ENCODE results near the gene P2RY2. TPM values are rescaled to one million over a fixed set of nuclear protein-coding genes. Genes with fewer than 3 reads are reported as not detected.
"Not testable (repeated sequence)": the region's sequence is repeated elsewhere in the genome, so short reads cannot be mapped to it uniquely, and the experiment has no call there.

Gene P2RY2
- total and polyA plus RNA-seq, 3 donors from 2014 or later, result 0.94 to 3.6 (median 2.0) TPM

DNA sequence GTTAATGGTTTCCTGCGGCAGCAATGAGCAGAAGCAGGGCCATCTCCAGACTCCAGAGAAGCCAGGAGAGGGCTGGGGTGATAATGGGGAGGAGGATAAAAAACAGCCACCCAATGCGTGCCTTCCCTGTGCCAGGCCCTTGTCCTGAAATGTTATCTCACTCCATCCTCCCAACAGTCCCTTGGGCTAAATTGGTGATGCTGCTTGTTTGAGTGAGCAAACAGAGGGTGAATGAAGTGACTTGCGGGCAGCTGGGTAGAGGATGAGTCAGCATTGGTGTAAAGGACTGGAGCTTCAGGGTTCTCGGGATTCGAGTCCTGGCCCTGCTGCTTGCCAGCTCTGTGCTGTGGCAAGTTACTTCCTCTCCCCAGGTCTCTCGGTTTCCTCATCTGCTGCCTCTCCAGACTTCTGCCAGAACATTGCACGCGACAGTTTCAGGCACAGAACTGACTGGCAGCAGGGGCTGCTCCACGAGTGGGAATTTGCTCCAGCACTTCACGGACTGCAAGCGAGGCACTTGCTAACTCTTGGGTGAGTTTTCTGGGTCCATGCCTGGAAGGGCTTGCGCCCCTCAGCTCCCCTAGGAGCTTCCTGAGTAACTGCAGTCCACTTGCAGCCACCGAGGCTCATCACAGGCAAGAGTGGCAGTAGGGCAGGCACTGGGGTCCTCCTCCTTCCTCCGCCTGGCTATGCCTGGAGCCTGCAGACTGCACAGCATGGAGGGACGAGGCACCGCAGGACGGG, 54.0 kb downstream of the P2RY2 start, which contains the start of gene P2RY6:
P2RY6 (plus strand) TSS at position 403 of the 744 bp plus-strand sequence. CDS start 24,181 bp downstream, outside the sequence.
- DNase-seq, result no peak
- H3K27me3 ChIP-seq, result no peaks in the 10 kb centered on the region
- H3K36me3 ChIP-seq (ENCODE audit: low read depth, missing control alignments), result no peaks in the 10 kb centered on the region
- 86 to 87% methylated on average over 16 to 17 of the region's 17 CpGs for WGBS, 2 donors
- no peak within 1 kb of the TSS for H3K4me3 ChIP-seq
- no peak within 1 kb of the TSS for H3K27ac ChIP-seq
- intact Hi-C loops (cut with DNase I; ENCODE audit: low total_unique reads), result no loop called here
- H3K4me1 ChIP-seq, result no peaks in the 10 kb centered on the region
- TF ChIP-seq, protein P1, sequence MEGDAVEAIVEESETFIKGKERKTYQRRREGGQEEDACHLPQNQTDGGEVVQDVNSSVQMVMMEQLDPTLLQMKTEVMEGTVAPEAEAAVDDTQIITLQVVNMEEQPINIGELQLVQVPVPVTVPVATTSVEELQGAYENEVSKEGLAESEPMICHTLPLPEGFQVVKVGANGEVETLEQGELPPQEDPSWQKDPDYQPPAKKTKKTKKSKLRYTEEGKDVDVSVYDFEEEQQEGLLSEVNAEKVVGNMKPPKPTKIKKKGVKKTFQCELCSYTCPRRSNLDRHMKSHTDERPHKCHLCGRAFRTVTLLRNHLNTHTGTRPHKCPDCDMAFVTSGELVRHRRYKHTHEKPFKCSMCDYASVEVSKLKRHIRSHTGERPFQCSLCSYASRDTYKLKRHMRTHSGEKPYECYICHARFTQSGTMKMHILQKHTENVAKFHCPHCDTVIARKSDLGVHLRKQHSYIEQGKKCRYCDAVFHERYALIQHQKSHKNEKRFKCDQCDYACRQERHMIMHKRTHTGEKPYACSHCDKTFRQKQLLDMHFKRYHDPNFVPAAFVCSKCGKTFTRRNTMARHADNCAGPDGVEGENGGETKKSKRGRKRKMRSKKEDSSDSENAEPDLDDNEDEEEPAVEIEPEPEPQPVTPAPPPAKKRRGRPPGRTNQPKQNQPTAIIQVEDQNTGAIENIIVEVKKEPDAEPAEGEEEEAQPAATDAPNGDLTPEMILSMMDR (IDR thresholded peaks at IDR 0.05), result no peak
- TF ChIP-seq POLR2A (IDR thresholded peaks at IDR 0.05), result no peak
- H3K9me3 ChIP-seq, result no peaks in the 10 kb centered on the region

GRCh38 chr11:73272680-73273038, 54.6 kb downstream of the P2RY2 start:
- H3K27ac ChIP-seq, result no peak overlapping the region
- H3K27me3 ChIP-seq, result no peaks in the 10 kb centered on the region
- intact Hi-C loops (cut with DNase I; ENCODE audit: low total_unique reads), result no loop called here
- no peaks in the 10 kb centered on the region for H3K4me1 ChIP-seq
- H3K4me3 ChIP-seq, result no peak overlapping the region
- DNase-seq, result no peak
- WGBS, 2 donors, result 95 to 100% methylated on average over 6 to 7 of the region's 7 CpGs
- H3K9me3 ChIP-seq, result no peaks in the 10 kb centered on the region
- no peaks in the 10 kb centered on the region for H3K36me3 ChIP-seq (ENCODE audit: low read depth, missing control alignments)
- no peak for TF ChIP-seq POLR2A (IDR thresholded peaks at IDR 0.05)

GRCh38 chr11:73273222-73273895, 55.3 kb downstream of the P2RY2 start:
- no peaks in the 10 kb centered on the region for H3K4me1 ChIP-seq
- intact Hi-C loops (cut with DNase I; ENCODE audit: low total_unique reads), result no loop called here
- no peak overlapping the region for H3K27ac ChIP-seq
- no peaks in the 10 kb centered on the region for H3K9me3 ChIP-seq
- no peaks in the 10 kb centered on the region for H3K36me3 ChIP-seq (ENCODE audit: low read depth, missing control alignments)
- WGBS, 2 donors, result 44 to 57% methylated on average over 8 of the region's 8 CpGs
- no peak overlapping the region for H3K4me3 ChIP-seq
- DNase-seq, result no peak
- H3K27me3 ChIP-seq, result no peaks in the 10 kb centered on the region
- TF ChIP-seq, protein P1 (IDR thresholded peaks at IDR 0.05), result no peak
- no peak for TF ChIP-seq POLR2A (IDR thresholded peaks at IDR 0.05)

DNA sequence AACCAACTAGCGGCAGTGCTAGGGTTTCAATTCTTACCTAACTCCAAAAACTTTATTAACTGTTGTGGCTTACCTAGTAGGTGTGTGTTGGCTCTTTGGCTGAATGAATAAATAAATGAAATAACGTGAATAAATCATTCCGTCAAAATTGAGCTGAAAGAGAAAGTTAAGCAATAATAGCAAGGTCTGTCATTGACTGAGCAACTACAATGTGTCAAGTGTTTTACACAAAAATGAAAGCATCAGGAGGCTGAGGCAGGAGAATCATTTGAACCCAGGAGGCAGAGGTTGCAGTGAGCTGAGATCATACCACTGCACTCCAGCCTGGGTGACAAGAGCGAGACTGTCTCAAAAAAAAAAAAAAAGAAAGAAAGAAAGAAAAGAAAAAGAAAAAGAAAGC, 56.1 kb downstream of the P2RY2 start:
- H3K27ac ChIP-seq; H3K27me3 ChIP-seq; H3K9me3 ChIP-seq; DNase-seq; H3K36me3 ChIP-seq (ENCODE audit: low read depth, missing control alignments); H3K4me1 ChIP-seq; intact Hi-C loops (cut with DNase I; ENCODE audit: low total_unique reads); H3K4me3 ChIP-seq: not testable (repeated sequence)
- 87 to 90% methylated on average over 4 of the region's 4 CpGs for WGBS, 2 donors

- DNase-seq, result no peak
- H3K36me3 ChIP-seq (ENCODE audit: low read depth, missing control alignments), result no peaks in the 10 kb centered on the region
- H3K27me3 ChIP-seq, result no peaks in the 10 kb centered on the region
- no peak for TF ChIP-seq POLR2A (IDR thresholded peaks at IDR 0.05)
- TF ChIP-seq, protein P1 (IDR thresholded peaks at IDR 0.05), result no peak
- intact Hi-C loops (cut with DNase I; ENCODE audit: low total_unique reads), result no loop called here
- H3K4me1 ChIP-seq, result no peaks in the 10 kb centered on the region
- H3K27ac ChIP-seq, result no peak overlapping the region
- no peak overlapping the region for H3K4me3 ChIP-seq
- no peaks in the 10 kb centered on the region for H3K9me3 ChIP-seq
- WGBS, 2 donors, result 92 to 97% methylated on average over 9 to 11 of the region's 11 CpGs
Observed at GRCh38 chr11:73274722-73275380, 56.8 kb downstream of the P2RY2 start.
